Measurements from ENCODE around the gene NKAIN2. TPM values are rescaled to one million over a fixed set of nuclear protein-coding genes. Genes with fewer than 3 reads are reported as not detected.

Gene NKAIN2
- total and polyA plus RNA-seq, 7 donors = under 0.01 to 4.4 (median 0.75) TPM; not detected in 1

- no peaks in the 10 kb centered on the region for H3K36me3 ChIP-seq
- WGBS, 2 donors = 56 to 66% methylated on average over 1 of the region's 1 CpG
- intact Hi-C loops (cut with DNase I) = no loop called here
- DNase-seq = no peak
- no peaks in the 10 kb centered on the region for H3K4me1 ChIP-seq
- H3K9me3 ChIP-seq = no peaks in the 10 kb centered on the region
- no peaks in the 10 kb centered on the region for H3K27me3 ChIP-seq
- no peak overlapping the region for H3K4me3 ChIP-seq
- no peak overlapping the region for H3K27ac ChIP-seq
- TF ChIP-seq POLR2AphosphoS5 (IDR thresholded peaks at IDR 0.05) = no peak
- TF ChIP-seq POLR2A (IDR thresholded peaks at IDR 0.05) = no peak
- no peak for TF ChIP-seq EP300 (IDR thresholded peaks at IDR 0.05)
- TF ChIP-seq CTCF (IDR thresholded peaks at IDR 0.05) = no peak
Measured at GRCh38 chr6:123945386-123945785, 141.7 kb downstream of the NKAIN2 start.

- intact Hi-C loops (cut with DNase I) = no loop called here
- Histone ChIP-seq H3K4me1 (no peaks in the 10 kb centered on the region), H3K9me3 (no peaks in the 10 kb centered on the region), H3K27ac (no peak overlapping the region), H3K4me3 (no peak overlapping the region), H3K36me3 (no peaks in the 10 kb centered on the region), H3K27me3 (no peaks in the 10 kb centered on the region)
- 90 to 95% methylated on average over 4 of the region's 4 CpGs for WGBS, 2 donors
- no peak for TF ChIP-seq EP300 (IDR thresholded peaks at IDR 0.05)
- no peak for TF ChIP-seq POLR2A (IDR thresholded peaks at IDR 0.05)
- TF ChIP-seq CTCF (IDR thresholded peaks at IDR 0.05) = no peak
- TF ChIP-seq POLR2AphosphoS5 (IDR thresholded peaks at IDR 0.05) = no peak
- DNase-seq = no peak
Measured at GRCh38 chr6:123953920-123954319, 150.3 kb downstream of the NKAIN2 start.

- TF ChIP-seq EP300 (IDR thresholded peaks at IDR 0.05) = no peak
- TF ChIP-seq POLR2A (IDR thresholded peaks at IDR 0.05) = no peak
- no peak for TF ChIP-seq POLR2AphosphoS5 (IDR thresholded peaks at IDR 0.05)
- no peak for TF ChIP-seq CTCF (IDR thresholded peaks at IDR 0.05)
- Histone ChIP-seq H3K4me1 (no peaks in the 10 kb centered on the region), H3K9me3 (no peaks in the 10 kb centered on the region), H3K36me3 (no peaks in the 10 kb centered on the region), H3K4me3 (no peak overlapping the region), H3K27ac (no peak overlapping the region), H3K27me3 (no peaks in the 10 kb centered on the region)
- WGBS, 2 donors = 88 to 89% methylated on average over 5 of the region's 5 CpGs
- DNase-seq = no peak
- intact Hi-C loops (cut with DNase I) = no loop called here
Measured at GRCh38 chr6:123956492-123957139, 153.0 kb downstream of the NKAIN2 start.

GRCh38 chr6:123962508-123962907 lies 158.8 kb downstream of the NKAIN2 start:
- no peaks in the 10 kb centered on the region for H3K36me3 ChIP-seq
- no peaks in the 10 kb centered on the region for H3K9me3 ChIP-seq
- no peak for DNase-seq
- H3K4me3 ChIP-seq = no peak overlapping the region
- WGBS, 2 donors = 16 to 57% methylated on average over 11 of the region's 11 CpGs
- no peaks in the 10 kb centered on the region for H3K27me3 ChIP-seq
- intact Hi-C loops (cut with DNase I) = no loop called here
- TF ChIP-seq CTCF (IDR thresholded peaks at IDR 0.05) = no peak
- TF ChIP-seq EP300 (IDR thresholded peaks at IDR 0.05) = no peak
- no peak for TF ChIP-seq POLR2A (IDR thresholded peaks at IDR 0.05)
- TF ChIP-seq POLR2AphosphoS5 (IDR thresholded peaks at IDR 0.05) = no peak
- peaks cover 0 to 8% (median 0%) of the 10 kb centered on the region in 4 donors for H3K4me1 ChIP-seq
- no peak overlapping the region for H3K27ac ChIP-seq

- H3K36me3 ChIP-seq = no peaks in the 10 kb centered on the region
- 75 to 81% methylated on average over 4 of the region's 4 CpGs for WGBS, 2 donors
- H3K9me3 ChIP-seq = no peaks in the 10 kb centered on the region
- H3K27me3 ChIP-seq = no peaks in the 10 kb centered on the region
- intact Hi-C loops (cut with DNase I) = no loop called here
- DNase-seq = no peak
- TF ChIP-seq EP300 (IDR thresholded peaks at IDR 0.05) = no peak
- TF ChIP-seq POLR2A (IDR thresholded peaks at IDR 0.05) = no peak
- no peak for TF ChIP-seq CTCF (IDR thresholded peaks at IDR 0.05)
- no peak for TF ChIP-seq POLR2AphosphoS5 (IDR thresholded peaks at IDR 0.05)
- no peak overlapping the region for H3K27ac ChIP-seq
- no peak overlapping the region for H3K4me3 ChIP-seq
- peaks cover 0 to 8% (median 0%) of the 10 kb centered on the region in 4 donors for H3K4me1 ChIP-seq
Measured at GRCh38 chr6:123965894-123966293, 162.2 kb downstream of the NKAIN2 start.

Data from sigmoid colon (tissue), 7 donors.